HG03521 (cell line): ENCODE results near the gene CTBS.
"Not testable (repeated sequence)": the region's sequence is repeated elsewhere in the genome, so short reads cannot be mapped to it uniquely, and the experiment has no call there.

Experiments
- ATAC-seq: cut with Tn5 transposase; IDR thresholded peaks from one replicate; pipeline ENCODE4 v1.9.1; 2021; ENCODE audit warnings: mild to moderate bottlenecking, moderate library complexity; ENCODE audit not compliant: unreplicated experiment

CTBS gene

GRCh38 chr1:84507887-84508286, 66.4 kb downstream of the CTBS start:
- ATAC-seq, result not testable (repeated sequence)

- no peak for ATAC-seq
Measured at GRCh38 chr1:84506729-84507453, 67.3 kb downstream of the CTBS start.

GRCh38 chr1:84506002-84506728, 68.1 kb downstream of the CTBS start, which contains the start of the genes GNG5 and SPATA1:
Gene GNG5, minus strand, starts transcription at chr1:84506581. Its CDS starts 490 bp downstream, at chr1:84506091.
Gene SPATA1, plus strand, starts transcription at chr1:84506386. Its CDS starts 9,974 bp downstream, at chr1:84516360.
- peak; percentile 82 for ATAC-seq

- ATAC-seq, result peak; percentile 31
Measured at GRCh38 chr1:84505493-84506001, 68.7 kb downstream of the CTBS start.

GRCh38 chr1:84504580-84505492, 69.4 kb downstream of the CTBS start:
- ATAC-seq, result no peak

GRCh38 chr1:84502927-84503326, 71.3 kb downstream of the CTBS start:
- ATAC-seq, result no peak
